AG04449 (cell line): ENCODE data around the gene KRTAP2-2.
A peak's percentile ranks its signal among the peaks of the same experiment; 100 is the strongest.
"Not testable (repeated sequence)": the region's sequence is repeated elsewhere in the genome, so short reads cannot be mapped to it uniquely, and the experiment has no call there.

Experiments used
- CTCF ChIA-PET: fragments of 350-600 bp; formaldehyde crosslinking; extraction: SDS; loops from one replicate; lab custom pipeline; 2021; ENCODE audit warnings: antibody characterized with exemption; lab: Yijun Ruan, JAX
- POLR2A ChIA-PET: fragments of 400-600, 350-600 bp; formaldehyde crosslinking; extraction: SDS; loops from one replicate; lab custom pipeline; 2020; ENCODE audit warnings: antibody characterized with exemption, inconsistent platforms; lab: Yijun Ruan, JAX
- DNase-seq: peaks from one replicate; pipeline ENCODE4 v3.0.0-alpha.2; 2010; ENCODE audit warnings: low read depth, low spot score
- H3K4me3 ChIP-seq: 2 replicates; pipeline ENCODE4 v1.5.1; 2011; ENCODE audit warnings: low read depth, mild to moderate bottlenecking, control low read depth, low read length
- CTCF ChIP-seq: IDR thresholded peaks from one replicate; pipeline ENCODE4 v1.5.1; 2011; ENCODE audit warnings: mild to moderate bottlenecking, moderate library complexity, low read length, control low read depth, inconsistent platforms; ENCODE audit not compliant: insufficient read depth; ENCODE audit errors: missing control alignments

The KRTAP2-2 gene

GRCh38 chr17:41037853-41038350 is 17.1 kb downstream of the KRTAP2-2 start:
- ChIA-PET POLR2A (no interaction called here), CTCF (interaction anchor here (0.9 to 2.1 kb wide), 5 partner anchors 8 to 511 kb away, joined by 3 to 10 read pairs (median 3); partner anchors contain the start of gene KRTAP1-4)
- no peak for DNase-seq
- TF ChIP-seq CTCF, result no peak
- no peak overlapping the region for H3K4me3 ChIP-seq

- DNase-seq, H3K4me3 ChIP-seq, POLR2A ChIA-PET, CTCF ChIA-PET: not testable (repeated sequence)
Measured at GRCh38 chr17:41034346-41034935, 20.6 kb downstream of the KRTAP2-2 start, which contains the start of gene KRTAP1-3. TSS of gene KRTAP1-3 (minus strand) at chr17:41034874. CDS start at chr17:41034821, 53 bp downstream.

GRCh38 chr17:41029633-41030245 is 25.3 kb downstream of the KRTAP2-2 start, which contains the start of gene KRTAP1-4:
TSS of gene KRTAP1-4 (minus strand) at chr17:41030195. CDS start at chr17:41030078, 117 bp downstream.
- ChIA-PET POLR2A (no interaction called here), CTCF (interaction anchor here (1.1 to 2.1 kb wide), 6 partner anchors 9 to 519 kb away, joined by 4 to 10 read pairs (median 4); no protein-coding TSS in a partner anchor)
- H3K4me3 ChIP-seq, result no peak within 1 kb of the TSS
- DNase-seq, result no peak
- no peak for TF ChIP-seq CTCF

- peak; percentile 77 for DNase-seq
- TF ChIP-seq CTCF, result no peak
- CTCF ChIA-PET, result interaction anchor here (0.7 to 1.7 kb wide), 5 partner anchors 9 to 522 kb away, joined by 3 to 4 read pairs (median 3); no protein-coding TSS in a partner anchor
- POLR2A ChIA-PET, result interaction anchor here (1.1 to 1.5 kb wide), 2 partner anchors 10 to 469 kb away, joined by 3 read pairs; no protein-coding TSS in a partner anchor
- H3K4me3 ChIP-seq, result peak within 1 kb of the TSS; percentile 7; the same call in 1 of the 2 replicates
Measured at GRCh38 chr17:41026715-41027471, 28.1 kb downstream of the KRTAP2-2 start, which contains the start of gene KRTAP1-5. TSS of gene KRTAP1-5 (minus strand) at chr17:41027208. CDS start at chr17:41027155, 53 bp downstream.

- POLR2A ChIA-PET, result no interaction called here
- DNase-seq, result peak; percentile 51
- H3K4me3 ChIP-seq, result no peak overlapping the region
- no peak for TF ChIP-seq CTCF
- CTCF ChIA-PET, result interaction anchor here (0.9 to 1.5 kb wide), 4 partner anchors 9 to 524 kb away, joined by 3 to 6 read pairs (median 3); no protein-coding TSS in a partner anchor
Measured at GRCh38 chr17:41024697-41025096, 30.3 kb downstream of the KRTAP2-2 start.

- CTCF ChIA-PET, result interaction anchor here (0.8 to 1.5 kb wide), 4 partner anchors 9 to 528 kb away, joined by 3 to 5 read pairs (median 4); no protein-coding TSS in a partner anchor
- no peak overlapping the region for H3K4me3 ChIP-seq
- POLR2A ChIA-PET, result no interaction called here
- no peak for TF ChIP-seq CTCF
- no peak for DNase-seq
Measured at GRCh38 chr17:41020336-41020735, 34.7 kb downstream of the KRTAP2-2 start.
